Spleen (tissue), 11 donors: ENCODE results near the gene LPAR3. TPM values are rescaled to one million over a fixed set of nuclear protein-coding genes. Genes with fewer than 3 reads are reported as not detected.

ENCODE experiments used
- DNase-seq: peaks from one replicate; pipeline ENCODE4 v3.0.0-alpha.2; 2020
- H3K27ac ChIP-seq, 8 donors: fragments of 200-600 bp; sonication (generic) in 7 of 8; 1 replicate in 4 of 8; 2 replicates in 4 of 8; pipeline versions ENCODE4 v1.5.0 to v1.8.0; 2016 to 2021; ENCODE audit warnings: inconsistent platforms in 4 of 8, mild to moderate bottlenecking in 4 of 8, moderate library complexity in 1 of 8
- H3K27me3 ChIP-seq, 7 donors: fragments of 200-600 bp; sonication (generic) in 6 of 7; replicated peaks in 1 of 7; 1 replicate in 4 of 7; 2 replicates in 3 of 7; pipeline versions ENCODE4 v1.5.0 to v1.8.0; 2016 to 2021; ENCODE audit warnings: inconsistent platforms in 3 of 7, mild to moderate bottlenecking in 1 of 7
- H3K36me3 ChIP-seq, 6 donors: fragments of 200-600 bp; sonication (generic) in 5 of 6; 1 replicate in 4 of 6; 2 replicates in 2 of 6; pipeline versions ENCODE4 v1.5.0 to v1.8.0; 2016 to 2021; ENCODE audit warnings: inconsistent platforms in 2 of 6
- H3K4me1 ChIP-seq, 6 donors: fragments of 200-600 bp; sonication (generic) in 5 of 6; 1 replicate in 3 of 6; 2 replicates in 3 of 6; pipeline versions ENCODE4 v1.5.0 to v1.8.0; 2016 to 2021; ENCODE audit warnings: inconsistent platforms in 3 of 6
- H3K4me3 ChIP-seq, 8 donors: fragments of 200-600 bp; sonication (generic) in 7 of 8; 1 replicate in 4 of 8; 2 replicates in 4 of 8; pipeline versions ENCODE4 v1.5.0 to v1.8.0; 2016 to 2021; ENCODE audit warnings: inconsistent platforms in 4 of 8, mild to moderate bottlenecking in 4 of 8, moderate library complexity in 2 of 8
- H3K9me3 ChIP-seq, 8 donors: fragments of 200-600 bp; sonication (generic) in 7 of 8; 1 replicate in 4 of 8; 2 replicates in 4 of 8; pipeline versions ENCODE4 v1.5.0 to v1.8.0; 2016 to 2021; ENCODE audit warnings: inconsistent platforms in 4 of 8
- POLR2A ChIP-seq, 3 donors: fragments of 450-650 bp; IDR thresholded peaks; one replicate each; pipeline ENCODE4 v1.5.1; 2017; ENCODE audit warnings: antibody characterized with exemption in 3 of 3, mild to moderate bottlenecking in 1 of 3
- POLR2AphosphoS5 ChIP-seq, 3 donors: sonication (generic); formaldehyde crosslinking; IDR thresholded peaks; one replicate each; pipeline ENCODE4 v1.5.1; 2017; ENCODE audit warnings: antibody characterized with exemption in 3 of 3
- WGBS, 5 donors: extraction: QIAGEN DNeasy Blood & Tissue Kit in 3 of 5; methylation state at CpG; one replicate each; pipeline versions ENCODE4 v1.1.5 to v1.1.7; 2013 to 2018; 5-methylcytosine and 5-hydroxymethylcytosine counted together
- intact Hi-C: fragments of 100-400 bp; cut with DNase I; formaldehyde crosslinking; loops from one replicate; pipeline ENCODE4 v1.15.0; 2023; ENCODE audit warnings: low total_unique reads
- polyA plus RNA-seq, 3 donors: library from polyadenylated mRNA; stranded (reverse); fragments of 200-250 nt; gene quantifications; one replicate each; pipeline ENCODE4 v1.2.1, GENCODE V29; 2013
- total RNA-seq, 7 donors: library from RNA; depleted of rRNA in 3 of 7; stranded (reverse); fragments of >200 nt in 3 of 7; fragmentation: NEBNext Ultra II Directional in 4 of 7; extraction: Animal tissue kit (Norgen Biotek cat#: 25700) in 4 of 7; gene quantifications; one replicate each; pipeline versions ENCODE4 v1.1.0 to v1.2.1, GENCODE V29; 2016 to 2021
- TF ChIP-seq, protein P1 (sequence below), 11 experiments: fragments of 200-600 bp in 7 of 11; fragments of 450-650 bp in 4 of 11; sonication (generic) in 4 of 11; IDR thresholded peaks in 8 of 11; conservative IDR thresholded peaks in 3 of 11; 1 replicate in 7 of 11; 2 replicates in 4 of 11; pipeline versions ENCODE4 v1.4.0 to v1.8.0; 2016 to 2021; ENCODE audit warnings: antibody characterized with exemption in 11 of 11, inconsistent platforms in 4 of 11, mild to moderate bottlenecking in 1 of 11
- donor health status: healthy with polysubstance abuse.
- donor health status: DM: no; HTN: no; CAD: no; lungs with moderate emphysema.
- donor health status: DM: no; HTN: no; CAD: no.
- donor health status: Bipolar disorder and iron deficiency.
- donor health status: healthy.
- donor health status: DM: no; HTN: no; CAD: no.
- donor health status: DM: yes; HTN: yes; CAD: no.

The LPAR3 gene
- total and polyA plus RNA-seq, 10 donors = 0.03 to 0.85 (median 0.31) TPM

DNA sequence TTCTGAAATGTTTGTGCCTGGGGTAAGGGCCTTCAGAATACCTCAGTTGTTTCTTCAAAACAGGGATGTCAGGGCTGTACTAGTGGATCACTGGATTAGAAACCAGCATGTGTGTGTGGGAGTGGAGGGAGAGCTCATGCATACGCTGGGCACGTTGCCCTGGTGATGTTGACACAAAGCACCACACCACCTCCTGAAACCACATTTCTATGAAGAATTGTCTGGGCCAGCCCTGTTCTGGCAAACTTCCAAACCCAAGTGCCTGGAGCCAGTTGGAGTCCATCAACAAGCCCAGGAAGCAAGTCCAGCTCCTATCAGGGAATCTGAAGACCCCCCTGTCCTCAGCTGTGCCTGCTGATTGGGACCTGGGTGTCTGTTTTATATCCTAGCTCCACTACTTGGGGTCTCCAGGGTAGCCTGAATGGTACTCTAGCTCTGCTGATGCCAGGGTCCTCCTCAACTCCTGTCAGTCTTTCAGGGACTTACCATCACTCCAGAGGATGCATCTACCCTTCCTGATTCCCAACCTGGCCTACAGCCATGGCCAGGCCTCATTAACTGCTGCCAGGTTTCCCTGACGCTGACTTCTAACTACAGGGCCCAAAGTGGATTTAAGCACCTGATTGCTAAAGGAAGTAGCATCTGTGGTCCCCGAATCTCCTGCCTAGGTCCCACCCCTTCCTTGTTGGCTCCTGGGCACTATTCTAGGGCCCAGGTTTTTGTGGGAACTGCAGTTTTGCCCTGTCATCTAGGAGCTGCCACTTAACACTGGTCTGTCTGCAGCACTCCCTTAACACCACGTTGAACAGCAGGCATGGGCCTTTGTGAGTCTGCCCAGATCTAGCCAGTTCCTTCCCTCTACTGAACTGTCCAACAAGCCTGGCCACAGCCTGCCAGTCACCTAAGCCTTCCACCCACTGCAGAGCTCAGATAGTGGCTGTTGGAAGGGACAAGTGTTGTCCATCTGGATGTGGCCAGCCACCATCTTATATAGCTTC, 45.5 kb downstream of the LPAR3 start:
- WGBS, 5 donors = 27 to 46% (median 32%) methylated on average over 5 of the region's 5 CpGs
- intact Hi-C loops = no loop called here
- no peaks in the 10 kb centered on the region for H3K4me1 ChIP-seq
- no peaks in the 10 kb centered on the region for H3K27me3 ChIP-seq
- H3K9me3 ChIP-seq = no peaks in the 10 kb centered on the region
- no peak for DNase-seq
- H3K36me3 ChIP-seq = no peaks in the 10 kb centered on the region
- no peak overlapping the region for H3K4me3 ChIP-seq
- TF ChIP-seq POLR2A (IDR thresholded peaks at IDR 0.05) (no peak), POLR2AphosphoS5 (IDR thresholded peaks at IDR 0.05) (no peak)
- TF ChIP-seq, protein P1, sequence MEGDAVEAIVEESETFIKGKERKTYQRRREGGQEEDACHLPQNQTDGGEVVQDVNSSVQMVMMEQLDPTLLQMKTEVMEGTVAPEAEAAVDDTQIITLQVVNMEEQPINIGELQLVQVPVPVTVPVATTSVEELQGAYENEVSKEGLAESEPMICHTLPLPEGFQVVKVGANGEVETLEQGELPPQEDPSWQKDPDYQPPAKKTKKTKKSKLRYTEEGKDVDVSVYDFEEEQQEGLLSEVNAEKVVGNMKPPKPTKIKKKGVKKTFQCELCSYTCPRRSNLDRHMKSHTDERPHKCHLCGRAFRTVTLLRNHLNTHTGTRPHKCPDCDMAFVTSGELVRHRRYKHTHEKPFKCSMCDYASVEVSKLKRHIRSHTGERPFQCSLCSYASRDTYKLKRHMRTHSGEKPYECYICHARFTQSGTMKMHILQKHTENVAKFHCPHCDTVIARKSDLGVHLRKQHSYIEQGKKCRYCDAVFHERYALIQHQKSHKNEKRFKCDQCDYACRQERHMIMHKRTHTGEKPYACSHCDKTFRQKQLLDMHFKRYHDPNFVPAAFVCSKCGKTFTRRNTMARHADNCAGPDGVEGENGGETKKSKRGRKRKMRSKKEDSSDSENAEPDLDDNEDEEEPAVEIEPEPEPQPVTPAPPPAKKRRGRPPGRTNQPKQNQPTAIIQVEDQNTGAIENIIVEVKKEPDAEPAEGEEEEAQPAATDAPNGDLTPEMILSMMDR (IDR thresholded peaks at IDR 0.05 in 8 of 11, conservative IDR thresholded peaks at IDR 0.05 in 3 of 11) = no peak
- H3K27ac ChIP-seq = no peak overlapping the region

DNA sequence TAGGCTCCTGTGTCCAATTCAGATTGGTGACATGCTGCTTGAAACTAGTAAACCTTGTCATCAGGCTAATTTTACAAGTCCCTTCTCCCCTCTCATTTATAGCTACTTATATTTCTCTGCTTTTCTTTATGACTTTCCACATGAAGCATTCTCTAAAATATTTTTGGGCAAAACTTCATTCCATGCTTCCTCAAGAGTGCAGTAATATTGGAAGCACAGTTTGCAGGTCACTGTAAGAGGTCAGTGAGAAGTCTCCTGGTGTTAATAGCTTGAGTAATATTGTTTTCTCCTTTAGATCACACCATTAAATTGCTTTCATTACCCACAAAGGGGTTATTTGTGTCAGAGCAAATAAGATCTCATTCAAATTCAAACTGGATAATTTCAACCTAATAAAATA, 46.6 kb downstream of the LPAR3 start:
- no peak for DNase-seq
- H3K36me3 ChIP-seq = no peaks in the 10 kb centered on the region
- intact Hi-C loops = no loop called here
- no peaks in the 10 kb centered on the region for H3K4me1 ChIP-seq
- H3K4me3 ChIP-seq = no peak overlapping the region
- no peak overlapping the region for H3K27ac ChIP-seq
- no peaks in the 10 kb centered on the region for H3K9me3 ChIP-seq
- H3K27me3 ChIP-seq = no peaks in the 10 kb centered on the region
- TF ChIP-seq POLR2A (IDR thresholded peaks at IDR 0.05) (no peak), POLR2AphosphoS5 (IDR thresholded peaks at IDR 0.05) (no peak)
- TF ChIP-seq, protein P1 (IDR thresholded peaks at IDR 0.05 in 8 of 11, conservative IDR thresholded peaks at IDR 0.05 in 3 of 11) = no peak

DNA sequence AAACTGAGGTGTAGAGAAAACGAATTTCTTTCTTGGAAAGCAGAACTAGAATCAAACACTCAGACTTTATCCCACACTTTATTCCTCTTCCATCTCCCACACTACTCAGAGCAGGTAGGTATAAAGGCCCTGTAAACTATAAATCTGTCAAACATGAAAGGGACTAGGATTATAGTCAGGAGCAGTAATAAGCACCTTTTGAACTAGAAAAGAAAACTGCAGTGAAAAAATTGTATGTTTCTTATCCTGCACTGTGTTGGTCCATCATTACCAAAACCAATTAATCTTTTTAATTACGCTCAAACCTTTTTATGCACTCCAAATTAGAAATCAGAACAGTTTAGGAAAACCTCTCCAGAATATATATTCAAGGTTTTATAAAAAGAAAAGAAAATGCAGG, 47.6 kb downstream of the LPAR3 start:
- H3K4me1 ChIP-seq = no peaks in the 10 kb centered on the region
- no peaks in the 10 kb centered on the region for H3K27me3 ChIP-seq
- no peaks in the 10 kb centered on the region for H3K9me3 ChIP-seq
- H3K36me3 ChIP-seq = no peaks in the 10 kb centered on the region
- 70 to 86% (median 71%) methylated on average over 2 of the region's 2 CpGs for WGBS, 5 donors
- no peak for DNase-seq
- intact Hi-C loops = no loop called here
- TF ChIP-seq POLR2A (IDR thresholded peaks at IDR 0.05) (no peak), POLR2AphosphoS5 (IDR thresholded peaks at IDR 0.05) (no peak)
- TF ChIP-seq, protein P1 (IDR thresholded peaks at IDR 0.05 in 8 of 11, conservative IDR thresholded peaks at IDR 0.05 in 3 of 11) = no peak
- H3K4me3 ChIP-seq = no peak overlapping the region
- H3K27ac ChIP-seq = no peak overlapping the region

DNA sequence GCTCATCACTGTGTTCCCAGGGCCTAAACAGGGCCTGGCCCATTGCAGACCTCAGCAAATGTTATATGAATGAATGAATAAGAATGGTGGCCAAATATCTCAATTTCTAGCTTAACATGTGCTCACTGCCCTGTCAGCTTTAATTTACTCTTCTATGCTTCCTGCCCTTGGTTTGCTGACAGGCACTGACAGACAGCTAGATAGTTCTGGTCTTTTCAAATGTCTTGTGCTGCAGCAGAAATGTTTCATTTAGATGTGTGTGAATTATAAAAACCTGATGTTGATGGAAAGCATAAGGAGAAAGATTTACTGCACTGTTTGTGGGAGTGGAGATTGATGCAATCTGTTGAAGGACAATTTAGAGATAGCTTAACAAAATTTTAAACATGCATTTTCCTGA, 48.9 kb downstream of the LPAR3 start:
- H3K27me3 ChIP-seq = peaks cover 0 to 3% (median 0%) of the 10 kb centered on the region in 7 donors
- TF ChIP-seq POLR2A (IDR thresholded peaks at IDR 0.05) = no peak
- no peak for TF ChIP-seq POLR2AphosphoS5 (IDR thresholded peaks at IDR 0.05)
- TF ChIP-seq, protein P1 (IDR thresholded peaks at IDR 0.05 in 8 of 11, conservative IDR thresholded peaks at IDR 0.05 in 3 of 11) = no peak
- no peaks in the 10 kb centered on the region for H3K9me3 ChIP-seq
- DNase-seq = no peak
- H3K4me3 ChIP-seq = no peak overlapping the region
- no peak overlapping the region for H3K27ac ChIP-seq
- intact Hi-C loops = no loop called here
- H3K36me3 ChIP-seq = no peaks in the 10 kb centered on the region
- H3K4me1 ChIP-seq = no peaks in the 10 kb centered on the region
